ENCODE results near the gene HOXC9.

HOXC9 gene

GRCh38 chr12:53995378-53996239, 4.4 kb upstream of the HOXC9 start:
- no peak for TF ChIP-seq CTCF (conservative IDR thresholded peaks at IDR 0.05; ENCODE audit: low read length)
- DNase-seq (ENCODE audit: low read depth) = peak; percentile 77
- peak overlapping the region; percentile 98 for H3K4me3 ChIP-seq (ENCODE audit: low read length)

- DNase-seq (ENCODE audit: low read depth) = no peak
- TF ChIP-seq CTCF (conservative IDR thresholded peaks at IDR 0.05; ENCODE audit: low read length) = 0 out of 2 replicates have a peak, but pooled peaks have one; percentile 16
- H3K4me3 ChIP-seq (ENCODE audit: low read length) = peak overlapping the region; percentile 98
Observed at GRCh38 chr12:53996240-53997203, 3.4 kb upstream of the HOXC9 start.

GRCh38 chr12:53997204-53998109, 2.5 kb upstream of the HOXC9 start:
- peak; percentile 17 for DNase-seq (ENCODE audit: low read depth)
- no peak for TF ChIP-seq CTCF (conservative IDR thresholded peaks at IDR 0.05; ENCODE audit: low read length)
- peak overlapping the region; percentile 98 for H3K4me3 ChIP-seq (ENCODE audit: low read length)

- H3K4me3 ChIP-seq (ENCODE audit: low read length) = peak overlapping the region; percentile 98
- peak; percentile 15 for DNase-seq (ENCODE audit: low read depth)
- TF ChIP-seq CTCF (conservative IDR thresholded peaks at IDR 0.05; ENCODE audit: low read length) = no peak
Observed at GRCh38 chr12:53998110-53998899, 1.7 kb upstream of the HOXC9 start.

DNA sequence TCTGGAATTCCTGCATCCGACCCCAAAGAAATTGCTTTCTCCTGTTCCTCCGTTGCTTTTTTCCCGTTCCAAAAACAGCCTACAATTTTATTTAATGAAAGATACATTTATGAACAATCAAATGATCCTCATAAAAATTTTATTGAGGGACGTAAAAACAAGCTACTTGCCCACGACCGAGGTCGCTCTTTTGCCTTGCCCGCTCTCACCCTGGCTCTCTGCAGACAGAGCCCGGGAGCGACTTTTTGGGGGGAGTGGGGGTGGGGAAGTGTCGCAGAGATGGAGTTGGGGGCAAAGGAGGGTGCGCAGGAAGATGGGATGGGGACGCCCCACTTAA, 1.1 kb upstream of the HOXC9 start:
- peak; percentile 31 for TF ChIP-seq CTCF (conservative IDR thresholded peaks at IDR 0.05; ENCODE audit: low read length)
- peak overlapping the region; percentile 98 for H3K4me3 ChIP-seq (ENCODE audit: low read length)
- no peak for DNase-seq (ENCODE audit: low read depth)

Data from AG10803 (cell line).